Fibroblast of skin of right biceps (primary cell): ENCODE measurements around the gene SOX21.

ENCODE experiments used
- DNase-seq: peaks from one replicate; pipeline ENCODE4 v3.0.0-alpha.2; 2013

Gene SOX21

GRCh38 chr13:94674609-94675348, 37.6 kb downstream of the SOX21 start:
- peak; percentile 31 for DNase-seq

GRCh38 chr13:94673851-94674250, 38.5 kb downstream of the SOX21 start:
- DNase-seq = no peak

- DNase-seq = no peak
These were observed 39.9 kb downstream of the SOX21 start for GRCh38 chr13:94672400-94672799.

- DNase-seq = no peak
These were observed 45.2 kb downstream of the SOX21 start for GRCh38 chr13:94667190-94667589.

GRCh38 chr13:94666065-94666464, 46.3 kb downstream of the SOX21 start:
- no peak for DNase-seq

- DNase-seq = no peak
These were observed 47.5 kb downstream of the SOX21 start for GRCh38 chr13:94664889-94665288.

- DNase-seq = no peak
These were observed 49.9 kb downstream of the SOX21 start for GRCh38 chr13:94662274-94662945.

- DNase-seq = no peak
These were observed 50.9 kb downstream of the SOX21 start for GRCh38 chr13:94661406-94661805.

- DNase-seq = peak; percentile 29
These were observed 51.5 kb downstream of the SOX21 start for GRCh38 chr13:94660695-94661326.
